IPS DF 4.7 (cell line): ENCODE results near the gene STX7.
"Not testable (repeated sequence)": the region's sequence is repeated elsewhere in the genome, so short reads cannot be mapped to it uniquely, and the experiment has no call there.

Source experiments
- DNase-seq: peaks from one replicate; pipeline ENCODE4 v3.0.0-alpha.2; 2013; ENCODE audit warnings: low spot score; ENCODE audit errors: extremely low read depth

STX7 gene

GRCh38 chr6:132512638-132513632 is at the start of gene STX7:
STX7 (minus strand) TSS chr6:132513116; CDS start chr6:132503530, 9,586 bp downstream.
- peak; percentile 36 for DNase-seq

- DNase-seq: not testable (repeated sequence)
Observed at GRCh38 chr6:132560087-132560486, 47.2 kb upstream of the STX7 start.

GRCh38 chr6:132552372-132552771 is 39.5 kb upstream of the STX7 start, which contains the start of gene TAAR8:
TAAR8 (plus strand) TSS chr6:132552672; CDS start chr6:132552693, 21 bp downstream.
- DNase-seq: no peak

- no peak for DNase-seq
Observed at GRCh38 chr6:132551214-132551613, 38.3 kb upstream of the STX7 start.

GRCh38 chr6:132548746-132549463 is 36.0 kb upstream of the STX7 start:
- DNase-seq: no peak

- no peak for DNase-seq
Observed at GRCh38 chr6:132544826-132545225, 31.9 kb upstream of the STX7 start.

- DNase-seq: no peak
Observed at GRCh38 chr6:132537977-132538376, 25.1 kb upstream of the STX7 start, which contains the start of gene TAAR9. TAAR9 (plus strand) TSS chr6:132538277; CDS start chr6:132538290, 13 bp downstream.

- DNase-seq: no peak
Observed at GRCh38 chr6:132537145-132537544, 24.2 kb upstream of the STX7 start.

- not testable (repeated sequence) for DNase-seq
Observed at GRCh38 chr6:132534546-132534945, 21.6 kb upstream of the STX7 start.

GRCh38 chr6:132530293-132530974 is 17.5 kb upstream of the STX7 start:
- DNase-seq: peak; percentile 38

- no peak for DNase-seq
Observed at GRCh38 chr6:132527791-132528190, 14.9 kb upstream of the STX7 start.

- DNase-seq: no peak
Observed at GRCh38 chr6:132526461-132526860, 13.5 kb upstream of the STX7 start.

GRCh38 chr6:132525866-132526265 is 12.9 kb upstream of the STX7 start:
- DNase-seq: no peak

- no peak for DNase-seq
Observed at GRCh38 chr6:132524646-132525045, 11.7 kb upstream of the STX7 start.

GRCh38 chr6:132520953-132521352 is 8.0 kb upstream of the STX7 start:
- DNase-seq: no peak

- DNase-seq: no peak
Observed at GRCh38 chr6:132515386-132515785, 2.5 kb upstream of the STX7 start.

- no peak for DNase-seq
Observed at GRCh38 chr6:132513831-132514545, 1.1 kb upstream of the STX7 start.

- no peak for DNase-seq
Observed at GRCh38 chr6:132512342-132512637, 626 bp downstream of the STX7 start.

GRCh38 chr6:132511831-132512220 is 1.1 kb downstream of the STX7 start:
- DNase-seq: no peak

- DNase-seq: no peak
Observed at GRCh38 chr6:132511210-132511830, 1.6 kb downstream of the STX7 start.
